Measurements from ENCODE around the gene PAIP2B.

PAIP2B gene

GRCh38 chr2:71153585-71154224 is 73.2 kb downstream of the PAIP2B start:
- DNase-seq, result no peak
- no peak for TF ChIP-seq POLR2A (IDR thresholded peaks at IDR 0.05; ENCODE audit: low read length)
- no peak for TF ChIP-seq GATA1 (IDR thresholded peaks at IDR 0.05; ENCODE audit: low read depth, low read length)

DNA sequence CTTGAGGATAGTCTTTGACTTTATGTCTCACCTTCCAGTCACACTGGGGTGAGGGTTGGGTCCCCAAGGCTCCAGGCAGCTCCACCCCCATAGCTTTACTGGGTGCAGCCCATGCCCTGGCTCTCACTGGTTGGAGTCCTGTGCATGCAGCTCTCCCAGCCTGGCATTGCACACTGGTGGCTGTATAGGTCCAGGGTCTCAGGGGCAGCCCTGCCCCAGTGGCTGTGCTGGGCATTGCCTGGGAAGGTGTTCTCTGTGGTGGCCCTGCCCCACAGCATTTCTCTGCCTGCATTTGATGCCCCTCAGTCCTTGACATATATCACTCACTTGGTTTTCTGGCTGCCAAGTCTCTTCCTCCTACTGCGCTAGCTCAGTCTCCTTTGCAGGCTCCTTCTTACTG is 75.3 kb downstream of the PAIP2B start:
- DNase-seq, result no peak

DNA sequence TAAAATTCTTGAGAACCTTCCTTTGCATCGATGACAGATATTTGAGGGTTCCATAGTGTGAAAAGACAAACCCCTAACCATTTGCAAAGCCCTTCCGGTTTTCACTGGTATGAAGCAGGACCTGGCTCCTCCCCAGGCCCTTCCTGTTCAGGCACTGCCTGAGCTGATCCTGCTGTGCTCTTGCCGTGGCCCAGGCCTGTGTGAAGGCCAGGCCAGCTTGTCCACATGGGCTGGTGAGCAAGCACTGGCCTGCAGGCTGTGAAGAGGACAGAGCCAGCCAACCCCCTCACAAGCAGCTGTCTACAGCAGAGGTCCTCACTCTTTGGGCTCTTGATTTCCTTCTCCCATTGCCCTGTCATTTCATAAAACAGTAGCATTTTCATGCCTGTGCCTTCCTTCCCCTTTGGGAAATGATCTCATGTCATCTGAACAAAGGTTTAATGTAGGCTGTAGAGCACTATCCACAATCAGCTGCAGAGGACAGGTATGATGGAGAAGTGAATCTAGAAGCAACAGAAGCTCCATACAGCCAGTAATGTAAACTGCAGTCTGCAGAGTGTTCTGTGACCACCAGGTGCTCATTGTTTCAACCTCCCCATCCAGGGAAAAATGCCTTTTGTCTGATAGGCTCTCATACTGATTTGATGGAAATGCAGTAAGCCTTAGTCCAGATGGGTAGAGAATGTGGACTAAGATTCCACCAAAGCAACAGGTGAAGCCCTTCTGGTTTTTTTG is 76.7 kb downstream of the PAIP2B start:
- no peak for DNase-seq
- TF ChIP-seq POLR2A (IDR thresholded peaks at IDR 0.05; ENCODE audit: low read length) (no peak), GATA1 (IDR thresholded peaks at IDR 0.05; ENCODE audit: low read depth, low read length) (no peak)

More for the DNA sequence above, 75.3 kb downstream of the PAIP2B start:
- TF ChIP-seq GATA1 (IDR thresholded peaks at IDR 0.05; ENCODE audit: low read depth, low read length) (no peak), POLR2A (IDR thresholded peaks at IDR 0.05; ENCODE audit: low read length) (no peak)

GRCh38 chr2:71148506-71149063 is 78.3 kb downstream of the PAIP2B start:
- TF ChIP-seq POLR2A (IDR thresholded peaks at IDR 0.05; ENCODE audit: low read length) (no peak), GATA1 (IDR thresholded peaks at IDR 0.05; ENCODE audit: low read depth, low read length) (no peak)

GRCh38 chr2:71143782-71144181 is 83.1 kb downstream of the PAIP2B start:
- no peak for TF ChIP-seq POLR2A (IDR thresholded peaks at IDR 0.05; ENCODE audit: low read length)
- no peak for TF ChIP-seq GATA1 (IDR thresholded peaks at IDR 0.05; ENCODE audit: low read depth, low read length)
- DNase-seq, result no peak

More at GRCh38 chr2:71148506-71149063, 78.3 kb downstream of the PAIP2B start:
- DNase-seq, result no peak

DNA sequence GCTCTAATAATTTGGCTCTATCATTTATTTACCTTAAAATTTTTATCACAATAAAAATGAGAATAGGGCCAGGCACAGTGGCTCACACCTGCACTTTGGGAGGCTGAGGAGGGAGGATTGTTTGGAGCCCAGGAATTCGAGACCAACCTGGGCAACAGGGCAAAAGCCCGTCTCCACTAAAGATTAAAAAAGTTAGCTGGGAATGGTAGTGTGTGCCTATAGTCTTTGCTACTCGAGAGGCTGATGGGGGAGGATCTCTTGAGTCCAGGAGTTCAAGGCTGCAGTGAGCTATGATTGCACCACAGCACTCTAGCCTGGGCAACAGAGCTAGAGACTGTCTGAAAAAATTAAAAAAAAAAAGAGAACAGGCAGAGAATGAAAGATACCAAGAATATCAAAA is 90.7 kb downstream of the PAIP2B start:
- DNase-seq, result no peak
- TF ChIP-seq POLR2A (IDR thresholded peaks at IDR 0.05; ENCODE audit: low read length), result no peak
- TF ChIP-seq GATA1 (IDR thresholded peaks at IDR 0.05; ENCODE audit: low read depth, low read length), result no peak

- no peak for TF ChIP-seq GATA1 (IDR thresholded peaks at IDR 0.05; ENCODE audit: low read depth, low read length)
- no peak for TF ChIP-seq POLR2A (IDR thresholded peaks at IDR 0.05; ENCODE audit: low read length)
- DNase-seq, result no peak
Measured at GRCh38 chr2:71133603-71134002, 93.3 kb downstream of the PAIP2B start.

All from erythroblast (primary cell).